Effector memory CD4-positive, alpha-beta T cell (primary cell): ENCODE results near the gene CAMK1G.
A peak's percentile ranks its signal among the peaks of the same experiment; 100 is the strongest.

Experiments
- DNase-seq, 3 donors: peaks; one replicate each; pipeline ENCODE4 v3.0.0-alpha.2; 2020
- H3K27ac ChIP-seq: 2 replicates; pipeline ENCODE4 v1.7.0; 2013; ENCODE audit warnings: mild to moderate bottlenecking, low read length, moderate library complexity; ENCODE audit not compliant: insufficient read depth, poor library complexity, severe bottlenecking
- H3K27me3 ChIP-seq: replicated peaks from 2 replicates; pipeline ENCODE4 v1.7.0; 2013; ENCODE audit warnings: mild to moderate bottlenecking, low read length; ENCODE audit not compliant: insufficient read depth, control insufficient read depth, poor library complexity, severe bottlenecking
- H3K36me3 ChIP-seq: 2 replicates; pipeline ENCODE4 v1.7.0; 2013; ENCODE audit warnings: mild to moderate bottlenecking, low read length, moderate library complexity; ENCODE audit not compliant: control insufficient read depth, insufficient read depth
- H3K4me1 ChIP-seq: 2 replicates; pipeline ENCODE4 v1.7.0; 2013; ENCODE audit warnings: low read length, mild to moderate bottlenecking; ENCODE audit not compliant: control insufficient read depth, insufficient read depth, poor library complexity, severe bottlenecking
- H3K4me3 ChIP-seq: 2 replicates; pipeline ENCODE4 v1.7.0; 2013; ENCODE audit warnings: low read length, low read depth, mild to moderate bottlenecking; ENCODE audit not compliant: insufficient read depth, poor library complexity, severe bottlenecking
- H3K9me3 ChIP-seq: 2 replicates; pipeline ENCODE4 v1.7.0; 2013; ENCODE audit warnings: mild to moderate bottlenecking, low read length, moderate library complexity; ENCODE audit not compliant: control insufficient read depth

Gene CAMK1G

DNA sequence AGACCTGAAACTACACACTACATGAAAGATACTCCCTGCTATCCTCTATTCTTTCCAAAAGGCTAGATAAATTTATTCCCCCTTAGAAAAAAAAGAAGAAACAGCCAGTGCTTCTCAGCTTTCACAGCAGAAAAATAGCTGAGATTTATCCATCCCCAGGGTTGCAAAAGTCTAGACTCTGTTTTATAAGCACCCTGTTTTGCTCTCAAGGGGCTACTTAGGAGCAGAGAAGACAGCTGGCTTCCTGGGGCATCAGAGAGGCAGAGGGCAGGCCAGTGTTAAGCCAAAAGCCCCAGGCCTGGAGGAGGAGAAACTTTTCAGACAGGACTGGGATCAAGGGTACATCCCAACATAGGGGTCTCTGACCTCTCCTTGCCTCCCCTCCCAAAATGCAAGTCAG, 64.8 kb downstream of the CAMK1G start:
- Histone ChIP-seq H3K27me3 (no peaks in the 10 kb centered on the region), H3K27ac (no peak overlapping the region), H3K36me3 (no peaks in the 10 kb centered on the region), H3K9me3 (no peaks in the 10 kb centered on the region), H3K4me1 (peaks cover 11% of the 10 kb centered on the region), H3K4me3 (no peak overlapping the region)
- DNase-seq, result no peak

DNA sequence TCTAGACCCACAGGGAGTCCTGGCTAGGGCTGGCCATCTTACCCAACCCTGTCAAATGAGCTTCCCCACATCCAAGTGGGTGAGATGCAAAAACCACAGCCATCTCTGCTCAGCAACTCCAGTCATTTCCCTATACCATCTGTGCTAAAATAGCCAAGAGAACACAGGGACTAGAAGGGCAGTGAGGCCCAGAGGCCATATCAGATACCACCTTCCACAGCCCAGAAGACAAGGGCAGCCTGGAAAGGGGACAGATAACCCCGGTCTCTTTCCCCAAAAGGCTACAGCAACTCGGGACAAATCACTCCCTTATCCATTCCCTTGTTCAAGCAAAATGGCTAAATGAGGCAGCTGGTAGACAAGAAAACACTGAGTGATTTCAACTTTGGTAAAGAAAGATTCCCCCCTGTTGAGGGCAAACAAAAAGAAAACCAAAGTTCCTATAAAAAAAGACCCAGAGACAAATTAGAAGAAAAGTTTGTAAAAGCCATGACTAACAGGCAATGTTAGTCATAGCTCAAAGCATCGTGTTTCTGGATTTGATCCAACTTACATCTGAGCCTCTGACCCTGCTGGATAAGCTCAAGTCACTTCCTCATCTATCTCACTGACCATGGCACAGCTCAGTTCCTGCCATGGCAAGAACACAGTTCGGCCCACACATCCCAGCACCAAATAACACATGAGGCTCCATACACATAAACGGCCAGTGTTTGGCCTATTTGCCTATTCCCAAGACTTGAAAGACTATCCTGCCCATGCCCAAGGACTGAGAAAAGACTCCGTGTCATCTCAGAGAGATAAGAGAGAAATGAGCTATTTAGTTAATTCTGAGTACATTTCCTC, 65.6 kb downstream of the CAMK1G start:
- H3K4me1 ChIP-seq, result peaks cover 11% of the 10 kb centered on the region

DNA sequence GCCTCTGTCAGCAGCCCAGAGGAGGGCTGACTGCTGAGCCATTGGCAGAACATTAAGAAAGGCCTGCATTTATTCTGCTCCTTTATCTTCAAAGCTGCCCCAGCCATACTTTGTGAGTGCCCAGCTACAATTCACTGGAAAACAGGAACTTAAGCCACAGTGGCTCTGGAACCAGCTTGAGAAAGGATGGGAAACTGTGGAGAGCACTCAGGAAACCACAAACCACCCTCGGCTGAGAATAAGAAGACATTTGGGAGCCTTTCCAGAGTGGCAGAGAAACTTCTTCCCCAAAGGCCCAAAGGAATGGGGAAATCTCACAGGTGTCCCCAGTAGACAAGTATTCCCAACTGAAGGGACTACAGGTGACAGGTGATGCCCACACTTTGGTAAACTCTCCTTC, 66.9 kb downstream of the CAMK1G start:
- Histone ChIP-seq H3K36me3 (no peaks in the 10 kb centered on the region), H3K4me3 (no peak overlapping the region), H3K27me3 (no peaks in the 10 kb centered on the region), H3K9me3 (no peaks in the 10 kb centered on the region), H3K4me1 (peaks cover 11% of the 10 kb centered on the region), H3K27ac (no peak overlapping the region)
- DNase-seq, result no peak

More for the DNA sequence above, 65.6 kb downstream of the CAMK1G start:
- Histone ChIP-seq H3K36me3 (no peaks in the 10 kb centered on the region), H3K9me3 (no peaks in the 10 kb centered on the region), H3K27ac (no peak overlapping the region), H3K27me3 (no peaks in the 10 kb centered on the region), H3K4me3 (no peak overlapping the region)
- no peak for DNase-seq

DNA sequence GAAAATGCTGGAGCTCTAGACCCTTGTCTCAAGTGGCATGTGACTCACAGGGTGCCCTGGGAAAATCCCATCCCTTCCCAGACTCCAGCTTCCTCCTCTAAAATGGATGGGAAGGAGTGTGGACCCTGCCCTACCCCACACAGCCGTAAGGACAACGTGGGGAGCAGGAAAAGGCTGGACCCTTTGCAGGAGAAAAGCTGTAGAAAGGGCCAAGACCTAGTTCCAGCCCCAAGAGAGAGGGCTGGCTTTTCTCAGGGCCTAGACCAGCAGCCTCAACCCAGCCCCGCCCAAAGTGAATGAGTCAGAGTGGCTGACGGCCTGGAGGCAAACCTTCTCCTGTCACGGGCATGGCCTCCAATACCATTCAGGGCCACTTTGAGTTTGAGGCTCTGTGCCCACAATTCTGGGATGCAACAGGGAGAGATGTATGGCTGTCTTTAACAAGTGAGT, 67.6 kb downstream of the CAMK1G start:
- Histone ChIP-seq H3K27me3 (no peaks in the 10 kb centered on the region), H3K27ac (no peak overlapping the region), H3K36me3 (no peaks in the 10 kb centered on the region), H3K9me3 (no peaks in the 10 kb centered on the region), H3K4me1 (peaks cover 11% of the 10 kb centered on the region), H3K4me3 (no peak overlapping the region)
- DNase-seq, result peak in 2 of 3 donors; percentile 22 to 27

DNA sequence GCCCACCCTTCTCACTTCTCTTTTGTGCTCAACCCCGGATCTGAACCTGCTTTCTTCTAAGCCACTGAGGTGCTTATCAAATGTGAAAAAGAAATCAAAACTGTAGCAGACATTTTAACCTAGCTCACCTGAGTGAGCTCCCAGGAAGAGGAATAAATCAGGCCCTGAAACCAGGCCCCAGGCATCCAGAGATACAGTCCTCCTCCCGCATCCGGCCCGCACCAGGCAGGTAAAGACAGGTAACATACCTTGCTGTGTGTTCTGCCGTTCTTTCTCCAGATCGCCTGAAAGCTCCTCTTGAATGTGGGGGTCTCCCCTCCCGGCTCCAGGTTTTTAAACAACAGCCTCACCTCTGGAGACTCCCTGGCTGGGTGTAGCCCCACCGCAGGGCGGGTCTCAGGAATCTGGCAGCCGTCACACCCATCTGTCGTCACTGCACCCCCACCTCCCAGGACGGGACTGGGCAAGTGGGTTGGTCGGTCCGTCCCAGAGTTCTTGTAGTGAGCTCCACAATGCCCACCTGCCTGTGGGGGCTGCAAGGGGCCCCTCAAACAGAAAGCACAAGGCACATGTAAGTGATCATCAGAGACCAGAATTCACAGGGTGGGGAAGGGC, 68.7 kb downstream of the CAMK1G start, which contains the start of gene LAMB3:
LAMB3 (minus strand) TSS at position 305 of the 615 bp plus-strand sequence. CDS start 1,481 bp downstream, outside the sequence.
- no peak for DNase-seq
- Histone ChIP-seq H3K27ac (no peak within 1 kb of the TSS), H3K4me1 (peaks cover 11% of the 10 kb centered on the region), H3K4me3 (no peak within 1 kb of the TSS), H3K36me3 (no peaks in the 10 kb centered on the region), H3K27me3 (no peaks in the 10 kb centered on the region), H3K9me3 (no peaks in the 10 kb centered on the region)

DNA sequence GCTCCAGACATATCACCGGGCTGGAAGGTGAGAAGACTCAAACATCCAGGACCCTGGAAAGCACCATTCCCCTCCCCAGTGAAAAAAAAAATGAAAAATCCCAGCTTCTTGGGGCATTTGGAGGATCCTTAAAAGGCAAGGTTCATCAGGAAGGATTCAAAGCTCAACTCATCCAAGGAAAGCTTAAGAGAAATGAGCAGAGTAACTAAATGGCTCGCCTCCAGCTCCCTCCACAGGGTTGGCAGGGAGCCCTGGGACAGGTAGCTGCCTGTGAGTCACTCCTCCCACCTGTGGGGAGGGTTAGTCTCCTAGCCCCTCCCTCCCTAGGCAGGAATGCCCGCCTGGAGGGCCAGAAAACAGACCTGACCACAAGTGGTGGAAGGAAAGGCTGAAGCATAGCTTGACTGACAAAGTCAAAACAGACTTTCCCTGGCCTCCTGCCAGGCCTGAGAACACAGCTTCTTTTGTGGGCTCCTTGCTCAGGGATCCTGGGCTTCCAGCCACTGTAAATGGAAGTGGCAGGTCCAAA, 69.4 kb downstream of the CAMK1G start:
- no peak overlapping the region for H3K4me3 ChIP-seq
- peaks cover 11% of the 10 kb centered on the region for H3K4me1 ChIP-seq
- H3K9me3 ChIP-seq, result no peaks in the 10 kb centered on the region
- no peaks in the 10 kb centered on the region for H3K36me3 ChIP-seq
- no peak overlapping the region for H3K27ac ChIP-seq
- no peaks in the 10 kb centered on the region for H3K27me3 ChIP-seq
- no peak for DNase-seq

DNA sequence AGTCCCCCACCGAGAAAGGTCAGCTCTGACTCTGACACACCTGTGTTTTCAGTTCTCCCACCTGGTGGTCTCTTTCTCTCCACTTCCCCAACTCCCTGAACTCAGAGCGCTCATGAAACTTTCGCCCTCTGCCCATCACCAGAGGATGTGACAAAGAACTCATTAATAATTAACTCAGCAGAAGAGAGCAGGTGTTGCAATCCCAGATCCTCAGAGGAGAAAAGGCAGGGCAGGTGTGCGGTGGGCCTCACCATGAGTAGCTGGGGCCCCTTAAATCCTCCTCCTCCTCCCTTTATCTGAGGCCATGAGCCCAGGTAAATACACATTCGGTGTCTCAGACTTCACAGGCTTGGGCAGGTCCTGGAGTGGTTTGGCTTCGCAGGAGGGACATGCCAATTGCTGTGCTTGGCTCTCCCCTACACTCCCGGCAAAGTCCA, 70.4 kb downstream of the CAMK1G start:
- Histone ChIP-seq H3K4me1 (peaks cover 11% of the 10 kb centered on the region), H3K9me3 (no peaks in the 10 kb centered on the region), H3K27ac (no peak overlapping the region), H3K27me3 (no peaks in the 10 kb centered on the region), H3K4me3 (no peak overlapping the region), H3K36me3 (no peaks in the 10 kb centered on the region)
- no peak for DNase-seq

DNA sequence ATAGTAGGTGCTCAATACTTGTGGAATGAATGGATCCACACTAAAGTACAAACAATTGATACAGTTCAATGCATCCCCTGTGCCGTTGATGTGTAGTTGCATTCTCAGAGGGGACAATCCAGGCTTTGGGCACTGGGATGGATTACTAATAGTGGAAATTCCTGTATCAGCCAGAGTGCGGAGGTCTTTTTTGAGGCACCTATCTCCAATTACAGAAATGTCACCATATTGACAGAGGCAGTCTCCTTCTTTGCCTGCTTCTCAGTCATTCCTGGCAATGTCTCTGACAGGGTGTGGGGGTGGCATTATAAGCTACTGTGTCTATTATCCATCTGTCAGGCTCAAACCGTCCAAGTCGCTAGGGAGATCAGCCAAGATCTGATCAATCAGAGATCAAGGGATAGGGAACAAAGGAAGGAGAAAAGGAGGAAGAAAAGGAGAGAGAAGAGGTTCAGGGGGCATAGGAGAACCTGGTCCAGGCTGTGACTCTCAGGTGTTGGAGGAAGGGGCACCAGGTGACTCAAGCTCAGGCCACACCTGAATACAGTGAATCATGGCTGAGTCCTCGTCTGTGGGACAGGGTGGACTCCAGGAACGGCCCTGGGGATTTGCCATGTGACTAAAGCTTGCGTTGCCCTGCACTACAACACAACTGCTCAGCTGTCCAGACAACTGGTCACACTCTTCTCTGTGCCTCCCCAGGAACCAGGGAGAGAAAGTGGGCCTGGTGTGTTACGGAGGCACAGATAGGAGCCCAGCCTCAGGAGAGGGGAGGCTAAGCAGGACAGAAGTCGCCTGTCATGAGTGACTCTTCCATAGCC, 72.1 kb downstream of the CAMK1G start:
- Histone ChIP-seq H3K9me3 (no peaks in the 10 kb centered on the region), H3K4me3 (no peak overlapping the region), H3K27ac (no peak overlapping the region), H3K36me3 (no peaks in the 10 kb centered on the region), H3K27me3 (no peaks in the 10 kb centered on the region), H3K4me1 (peaks cover 8% of the 10 kb centered on the region)
- no peak for DNase-seq

DNA sequence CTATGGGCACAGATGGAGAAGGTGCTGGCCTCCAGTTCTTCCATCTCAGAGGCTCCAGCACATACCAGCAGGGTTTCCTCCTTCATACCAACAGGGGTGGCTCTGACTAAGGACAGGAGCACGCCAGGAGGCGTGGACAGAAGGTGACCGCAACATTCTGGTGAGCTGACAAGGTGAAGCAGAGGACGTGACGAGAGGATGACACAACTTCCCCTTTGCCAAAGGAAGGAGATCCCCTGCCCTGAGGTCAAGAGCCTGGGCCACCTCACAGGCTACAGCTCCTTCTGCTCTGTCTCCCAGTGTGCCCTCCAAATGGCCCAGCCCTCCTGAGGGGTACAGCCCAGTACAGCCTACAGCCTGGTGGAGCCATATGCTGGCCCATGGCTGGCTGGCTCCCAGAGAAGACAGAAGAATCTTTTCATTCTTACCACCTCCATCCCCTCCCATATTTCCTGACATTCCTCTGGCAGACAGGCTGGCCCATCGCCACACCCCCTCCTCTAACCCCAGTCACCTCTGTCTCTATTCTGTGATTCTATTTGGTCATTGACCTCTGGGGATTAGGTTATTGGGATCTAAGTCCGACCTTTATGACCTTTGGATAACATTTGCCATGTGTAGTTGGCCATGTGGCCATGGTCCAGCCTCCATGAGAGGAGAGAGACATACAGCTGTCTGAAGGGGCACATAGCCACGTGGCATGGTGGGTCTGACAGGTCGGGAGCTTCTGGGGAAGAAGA, 73.8 kb downstream of the CAMK1G start:
- DNase-seq, result no peak
- H3K9me3 ChIP-seq, result no peaks in the 10 kb centered on the region
- no peaks in the 10 kb centered on the region for H3K36me3 ChIP-seq
- no peaks in the 10 kb centered on the region for H3K4me1 ChIP-seq
- no peaks in the 10 kb centered on the region for H3K27me3 ChIP-seq
- H3K4me3 ChIP-seq, result no peak overlapping the region
- H3K27ac ChIP-seq, result no peak overlapping the region
